T-helper 17 cell (primary cell): ENCODE measurements around the gene TRUB2. TPM values are rescaled to one million over a fixed set of nuclear protein-coding genes. Genes with fewer than 3 reads are reported as not detected.

Experiments
- ATAC-seq: fragments of 150-1000 bp; cut with Tn5 transposase; 2 replicates; pipeline ENCODE4 v1.10.0; 2021; ENCODE audit warnings: mild to moderate bottlenecking, moderate library complexity
- DNase-seq, 3 donors: peaks; one replicate each; pipeline versions ENCODE4 v3.0.0 to v3.0.0-alpha.2; 2020 to 2021
- H3K9me3 ChIP-seq: one replicate; pipeline ENCODE4 v1.7.0; 2013; ENCODE audit warnings: low read length, mild to moderate bottlenecking; ENCODE audit not compliant: control insufficient read depth, poor library complexity, severe bottlenecking
- H3K27ac Mint-ChIP-seq: one replicate; pipeline ENCODE4 v1.8.0; 2022; ENCODE audit warnings: mild to moderate bottlenecking, moderate library complexity, mixed read lengths
- H3K27me3 Mint-ChIP-seq: one replicate; pipeline ENCODE4 v1.8.0; 2022; ENCODE audit warnings: mixed read lengths
- H3K36me3 Mint-ChIP-seq: one replicate; pipeline ENCODE4 v1.8.0; 2022; ENCODE audit warnings: low read depth, mixed read lengths
- H3K4me1 Mint-ChIP-seq: one replicate; pipeline ENCODE4 v1.8.0; 2022; ENCODE audit warnings: mild to moderate bottlenecking, mixed read lengths
- H3K4me3 Mint-ChIP-seq: one replicate; pipeline ENCODE4 v1.8.0; 2022; ENCODE audit warnings: mild to moderate bottlenecking, moderate library complexity, mixed read lengths
- total RNA-seq, 4 donors: library from RNA in 2 of 4; stranded (reverse) in 2 of 4; gene quantifications; one replicate each; pipeline ENCODE4 v1.2.3 and lab custom pipeline; 2022 to 2026

Gene TRUB2
- total RNA-seq, 2 donors from 2014 or later, result 8.5 to 9.9 TPM

GRCh38 chr9:128260340-128260739 is 61.9 kb downstream of the TRUB2 start:
- no peaks in the 10 kb centered on the region for H3K9me3 ChIP-seq
- Mint-ChIP-seq H3K36me3 (peaks cover 10% of the 10 kb centered on the region), H3K27ac (no peak overlapping the region), H3K4me3 (no peak overlapping the region), H3K4me1 (peaks cover 2% of the 10 kb centered on the region), H3K27me3 (no peaks in the 10 kb centered on the region)
- ATAC-seq (no peak), DNase-seq (no peak)

GRCh38 chr9:128259156-128259555 is 63.1 kb downstream of the TRUB2 start:
- Mint-ChIP-seq H3K27me3 (no peaks in the 10 kb centered on the region), H3K36me3 (peaks cover 10% of the 10 kb centered on the region), H3K4me3 (no peak overlapping the region), H3K27ac (no peak overlapping the region), H3K4me1 (peaks cover 2% of the 10 kb centered on the region)
- no peaks in the 10 kb centered on the region for H3K9me3 ChIP-seq
- DNase-seq, result no peak
- no peak for ATAC-seq

GRCh38 chr9:128258326-128258725 is 63.9 kb downstream of the TRUB2 start:
- DNase-seq, result no peak
- no peaks in the 10 kb centered on the region for H3K9me3 ChIP-seq
- H3K4me3 Mint-ChIP-seq, result no peak overlapping the region
- peak overlapping the region; percentile 39 for H3K27ac Mint-ChIP-seq
- no peaks in the 10 kb centered on the region for H3K27me3 Mint-ChIP-seq
- H3K36me3 Mint-ChIP-seq, result peaks cover 10% of the 10 kb centered on the region
- ATAC-seq, result no peak
- H3K4me1 Mint-ChIP-seq, result peaks cover 2% of the 10 kb centered on the region

- ATAC-seq, result no peak
- Mint-ChIP-seq H3K4me3 (no peak overlapping the region), H3K27me3 (no peaks in the 10 kb centered on the region), H3K27ac (peak overlapping the region; percentile 39), H3K4me1 (peaks cover 2% of the 10 kb centered on the region), H3K36me3 (peaks cover 10% of the 10 kb centered on the region)
- no peak for DNase-seq
- H3K9me3 ChIP-seq, result no peaks in the 10 kb centered on the region
These were observed 64.3 kb downstream of the TRUB2 start for GRCh38 chr9:128257907-128258306.

GRCh38 chr9:128257086-128257825 is 65.0 kb downstream of the TRUB2 start:
- DNase-seq (no peak), ATAC-seq (no peak)
- H3K27me3 Mint-ChIP-seq, result peaks cover under 1% of the 10 kb centered on the region
- no peak overlapping the region for H3K4me3 Mint-ChIP-seq
- no peaks in the 10 kb centered on the region for H3K9me3 ChIP-seq
- no peak overlapping the region for H3K27ac Mint-ChIP-seq
- H3K36me3 Mint-ChIP-seq, result peaks cover 10% of the 10 kb centered on the region
- H3K4me1 Mint-ChIP-seq, result peaks cover 2% of the 10 kb centered on the region

Other genes with a start within 250 kb of the TRUB2 start
- 10 to 100 TPM; 46.4 to 58.2 TPM for gene PTGES2, start 194.7 kb downstream of the TRUB2 start, total RNA-seq
- 1 to 10 TPM in 1 of 2 donors, not detected in 1; 9.3 TPM for gene LCN2, start 173.0 kb downstream of the TRUB2 start, total RNA-seq
- 10 to 100 TPM; 71.0 to 87.9 TPM for gene BBLN, start 162.2 kb downstream of the TRUB2 start, total RNA-seq
- gene CIZ1, start 130.9 kb downstream of the TRUB2 start, total RNA-seq, result 100 to 1,000 TPM; 128 to 134 TPM
- gene DNM1, start 119.1 kb downstream of the TRUB2 start, total RNA-seq, result 1 to 10 TPM; 1.3 to 2.2 TPM
- 10 to 100 TPM; 50.0 to 60.5 TPM for gene GOLGA2, start 46.4 kb downstream of the TRUB2 start, total RNA-seq
- gene SWI5, start 46.2 kb downstream of the TRUB2 start, total RNA-seq, result 10 to 100 TPM in 1 of 2 donors, 1 to 10 TPM in 1; 6.1 to 10.3 TPM
- 10 to 100 TPM; 35.8 to 36.7 TPM for gene COQ4, start 392 bp upstream of the TRUB2 start, total RNA-seq
- gene SLC27A4, start 18.1 kb upstream of the TRUB2 start, total RNA-seq, result 1 to 10 TPM; 8.2 to 8.3 TPM
- 10 to 100 TPM; 29.5 to 43.3 TPM for gene URM1, start 48.9 kb upstream of the TRUB2 start, total RNA-seq
- gene CERCAM, start 98.4 kb upstream of the TRUB2 start, total RNA-seq, result under 1 TPM; 0.25 to 0.42 TPM
- 10 to 100 TPM; 26.2 to 29.1 TPM for gene ODF2, start 133.6 kb upstream of the TRUB2 start, total RNA-seq
- gene GLE1, start 182.3 kb upstream of the TRUB2 start, total RNA-seq, result 10 to 100 TPM; 14.4 to 16.2 TPM
- 100 to 1,000 TPM; 734 to 740 TPM for gene SPTAN1, start 230.1 kb upstream of the TRUB2 start, total RNA-seq